Mammary epithelial cell (primary cell): Measurements from ENCODE around the gene C2orf92.
"Not testable (repeated sequence)": the region's sequence is repeated elsewhere in the genome, so short reads cannot be mapped to it uniquely, and the experiment has no call there.

Experiments used
- CTCF ChIP-seq, 2 donors: IDR thresholded peaks in 1 of 2; conservative IDR thresholded peaks in 1 of 2; 2 replicates each; pipeline ENCODE4 v1.5.1; 2011 to 2012; ENCODE audit warnings: inconsistent platforms in 2 of 2, low read length in 2 of 2, mild to moderate bottlenecking in 2 of 2, control low read depth in 1 of 2, low read depth in 1 of 2; ENCODE audit not compliant: insufficient read depth in 1 of 2; ENCODE audit errors: extremely low read depth in 1 of 2
- EZH2 ChIP-seq: IDR thresholded peaks from 2 replicates; pipeline ENCODE4 v1.6.1; 2012; ENCODE audit warnings: low read length, inconsistent platforms, borderline replicate concordance

DNA sequence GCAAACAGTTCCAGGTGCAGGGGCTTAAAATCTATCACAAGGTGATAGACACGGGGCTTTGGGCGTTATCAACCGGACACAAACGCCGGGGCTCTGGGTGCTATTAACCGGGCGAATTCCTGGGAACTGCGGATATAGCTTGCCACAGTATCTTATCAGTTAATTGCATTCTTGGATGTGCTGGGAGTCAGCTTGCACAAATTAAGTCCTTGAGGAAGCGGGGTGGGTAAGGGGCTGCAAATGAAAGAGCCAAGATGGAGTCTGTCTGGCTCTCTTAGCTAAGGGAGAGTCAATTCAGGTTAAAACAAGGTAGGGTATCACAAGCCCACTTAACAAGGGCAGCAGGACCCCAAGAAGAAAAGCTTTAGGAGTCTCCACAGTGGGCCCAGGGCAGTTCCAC, 42.7 kb downstream of the C2orf92 start:
- not testable (repeated sequence) for TF ChIP-seq CTCF (conservative IDR thresholded peaks at IDR 0.05 in 1 of 2, IDR thresholded peaks at IDR 0.05 in 1 of 2; ENCODE audit: extremely low read depth in 1 of 2, insufficient read depth in 1 of 2, low read depth in 1 of 2, low read length in 2 of 2); EZH2
